Subcutaneous adipose tissue (tissue), 4 donors: ENCODE measurements around the gene ARID1B. TPM values are rescaled to one million over a fixed set of nuclear protein-coding genes. Genes with fewer than 3 reads are reported as not detected.

Experiments
- total RNA-seq, 4 donors: library from RNA; depleted of rRNA; stranded (reverse); fragments of >200 nt; gene quantifications; one replicate each; pipeline ENCODE4 v1.1.0, GENCODE V29; 2016
- TF ChIP-seq, protein P1 (sequence below): fragments of 450-650 bp; IDR thresholded peaks from one replicate; pipeline ENCODE4 v1.5.1; 2016; ENCODE audit warnings: low read depth, mild to moderate bottlenecking, control low read depth, antibody characterized with exemption, moderate library complexity

Gene ARID1B
- total RNA-seq, 4 donors from 2014 or later = 93.8 to 137 (median 104) TPM

DNA sequence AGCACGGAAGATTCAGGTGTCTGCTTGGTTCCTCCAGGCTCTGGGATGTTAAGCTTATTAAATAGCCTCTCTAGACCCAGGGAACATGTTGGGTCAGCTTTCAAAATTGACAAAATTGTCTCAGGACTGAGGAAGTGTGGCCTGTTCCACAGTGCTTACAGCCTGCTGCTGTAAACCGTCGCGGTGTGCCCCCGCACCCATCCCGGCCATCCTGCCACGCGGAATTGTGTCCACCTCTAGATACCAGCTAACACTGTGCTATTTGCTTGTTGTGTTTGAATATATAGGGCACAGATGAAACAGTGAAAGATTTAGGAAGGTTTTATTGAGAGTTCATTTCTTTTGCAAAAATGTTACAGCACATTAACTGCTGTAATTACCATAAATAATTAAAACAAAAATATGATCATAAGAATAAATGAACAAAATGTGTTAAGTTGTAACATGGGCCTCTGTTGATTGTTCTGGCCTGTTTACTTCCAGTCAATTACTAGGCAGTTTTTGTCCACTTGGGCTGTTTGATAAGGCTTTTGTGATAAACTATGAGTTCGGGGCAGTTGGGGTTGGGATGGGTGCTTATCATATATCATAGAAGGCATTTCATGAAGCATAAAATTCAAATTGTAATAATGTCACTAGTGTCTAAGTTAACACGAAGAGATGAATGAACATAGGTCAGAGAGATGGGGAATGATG lies 77.4 kb downstream of the ARID1B start:
- TF ChIP-seq, protein P1, sequence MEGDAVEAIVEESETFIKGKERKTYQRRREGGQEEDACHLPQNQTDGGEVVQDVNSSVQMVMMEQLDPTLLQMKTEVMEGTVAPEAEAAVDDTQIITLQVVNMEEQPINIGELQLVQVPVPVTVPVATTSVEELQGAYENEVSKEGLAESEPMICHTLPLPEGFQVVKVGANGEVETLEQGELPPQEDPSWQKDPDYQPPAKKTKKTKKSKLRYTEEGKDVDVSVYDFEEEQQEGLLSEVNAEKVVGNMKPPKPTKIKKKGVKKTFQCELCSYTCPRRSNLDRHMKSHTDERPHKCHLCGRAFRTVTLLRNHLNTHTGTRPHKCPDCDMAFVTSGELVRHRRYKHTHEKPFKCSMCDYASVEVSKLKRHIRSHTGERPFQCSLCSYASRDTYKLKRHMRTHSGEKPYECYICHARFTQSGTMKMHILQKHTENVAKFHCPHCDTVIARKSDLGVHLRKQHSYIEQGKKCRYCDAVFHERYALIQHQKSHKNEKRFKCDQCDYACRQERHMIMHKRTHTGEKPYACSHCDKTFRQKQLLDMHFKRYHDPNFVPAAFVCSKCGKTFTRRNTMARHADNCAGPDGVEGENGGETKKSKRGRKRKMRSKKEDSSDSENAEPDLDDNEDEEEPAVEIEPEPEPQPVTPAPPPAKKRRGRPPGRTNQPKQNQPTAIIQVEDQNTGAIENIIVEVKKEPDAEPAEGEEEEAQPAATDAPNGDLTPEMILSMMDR = no peak

- TF ChIP-seq, protein P1 = no peak
Measured at GRCh38 chr6:156857573-156857972, 80.4 kb downstream of the ARID1B start.

- TF ChIP-seq, protein P1 = no peak
Measured at GRCh38 chr6:156859686-156860085, 82.5 kb downstream of the ARID1B start.

GRCh38 chr6:156862711-156863110 lies 85.5 kb downstream of the ARID1B start:
- TF ChIP-seq, protein P1 = no peak

- TF ChIP-seq, protein P1 = no peak
Measured at GRCh38 chr6:156863504-156863903, 86.3 kb downstream of the ARID1B start.

DNA sequence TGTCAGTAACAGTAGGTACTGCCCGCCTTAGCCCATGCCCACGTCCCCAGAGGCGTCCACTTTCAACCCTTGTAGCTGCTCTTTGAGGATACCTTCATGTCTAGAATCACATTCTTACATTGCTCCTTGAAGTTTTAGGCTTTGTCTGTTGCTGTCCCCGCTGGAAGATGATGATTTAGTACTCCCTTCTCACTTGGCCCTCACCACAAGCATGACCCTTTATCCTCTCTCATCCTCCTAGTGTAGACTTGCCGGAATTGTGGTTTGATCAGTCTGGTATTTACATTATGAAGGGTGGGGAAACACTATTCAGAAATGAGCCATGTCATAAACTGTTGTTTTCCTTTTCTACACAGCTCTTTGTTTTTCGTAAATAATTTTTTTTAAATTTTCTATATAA lies 87.4 kb downstream of the ARID1B start:
- TF ChIP-seq, protein P1 = no peak

DNA sequence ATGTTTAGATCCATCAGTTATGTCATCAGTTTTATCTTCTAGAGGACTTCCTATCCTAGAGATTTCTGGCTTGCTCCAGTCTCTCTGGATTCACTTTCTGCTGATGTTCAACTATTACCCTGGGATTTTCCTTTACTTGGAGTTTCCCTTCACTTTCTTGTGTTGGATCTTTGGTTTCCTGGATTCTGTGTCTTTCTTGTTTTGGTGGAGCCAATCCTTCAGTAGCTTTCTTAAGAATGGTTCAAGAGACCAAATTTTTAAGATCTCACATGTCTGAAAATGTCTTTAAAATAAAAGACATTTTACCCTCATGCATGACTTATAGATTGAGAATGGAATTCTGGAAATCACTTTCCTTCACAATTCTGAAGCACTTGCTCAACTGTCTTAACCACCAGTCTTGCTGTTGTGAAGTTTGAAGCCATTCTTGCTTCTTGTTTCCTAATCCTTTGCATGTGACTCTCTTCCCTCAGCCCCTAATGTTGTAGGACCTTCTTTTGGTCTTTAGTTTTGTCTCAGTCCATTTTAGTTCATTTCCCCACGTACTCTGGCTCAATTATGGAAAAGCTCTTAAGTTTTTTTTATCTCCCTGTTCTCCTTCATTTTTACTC lies 87.9 kb downstream of the ARID1B start:
- TF ChIP-seq, protein P1 = no peak
